HepG2 (cell line): ENCODE results near the gene FMNL2. TPM values are rescaled to one million over a fixed set of nuclear protein-coding genes. Genes with fewer than 3 reads are reported as not detected.
A peak's percentile ranks its signal among the peaks of the same experiment; 100 is the strongest.

Experiments
- ATM ChIP-seq: fragments of 450-650 bp; IDR thresholded peaks from 2 replicates; pipeline ENCODE4 v1.7.1; 2017; ENCODE audit warnings: mild to moderate bottlenecking, borderline replicate concordance
- FOXK1 ChIP-seq: sonication (generic); formaldehyde crosslinking; IDR thresholded peaks from 2 replicates; pipeline ENCODE4 v1.4.0; 2020; ENCODE audit warnings: low read depth, missing genetic modification reagents, borderline replicate concordance
- GATA4 ChIP-seq: sonication (generic); IDR thresholded peaks from 2 replicates; pipeline ENCODE4 v1.6.1; 2016; ENCODE audit warnings: antibody characterized with exemption, low read depth, borderline replicate concordance
- HDAC2 ChIP-seq: sonication (generic); formaldehyde crosslinking; IDR thresholded peaks from 2 replicates; pipeline ENCODE4 v1.4.0; 2020; ENCODE audit warnings: missing genetic modification reagents
- HNF4A ChIP-seq: sonication (generic); formaldehyde crosslinking; IDR thresholded peaks from 2 replicates; pipeline ENCODE4 v1.4.0; 2020; ENCODE audit warnings: missing genetic modification reagents
- HNF4G ChIP-seq, 2 experiments: sonication (generic) in 1 of 2; formaldehyde crosslinking in 1 of 2; IDR thresholded peaks; 2 replicates each; pipeline versions ENCODE4 v1.4.0 to v1.6.1; 2011 to 2020; ENCODE audit warnings: borderline replicate concordance in 2 of 2, low read depth in 2 of 2, mild to moderate bottlenecking in 2 of 2, low read length in 1 of 2, missing genetic modification reagents in 1 of 2, moderate library complexity in 1 of 2
- HOXD1 ChIP-seq: sonication (generic); formaldehyde crosslinking; IDR thresholded peaks from 2 replicates; pipeline ENCODE4 v1.5.0; 2020; ENCODE audit warnings: missing genetic modification reagents
- JUNB ChIP-seq: sonication (generic); formaldehyde crosslinking; IDR thresholded peaks from 2 replicates; pipeline ENCODE4 v1.8.0; 2022; ENCODE audit warnings: missing genetic modification reagents, mild to moderate bottlenecking, borderline replicate concordance
- KLF6 ChIP-seq: IDR thresholded peaks from 2 replicates; pipeline ENCODE4 v1.8.0; 2016; ENCODE audit warnings: missing biosample characterization, missing genetic modification reagents
- MAFF ChIP-seq: IDR thresholded peaks from 2 replicates; pipeline ENCODE4 v1.6.1; 2011; ENCODE audit warnings: low read depth, low read length, improper control_type of control experiment
- MIER3 ChIP-seq: IDR thresholded peaks from 2 replicates; pipeline ENCODE4 v1.6.1; 2016; ENCODE audit warnings: missing compliant biosample characterization, borderline replicate concordance
- NCOR1 ChIP-seq: fragments of 200-600 bp; sonication (generic); IDR thresholded peaks from 2 replicates; pipeline ENCODE4 v1.7.0; 2017; ENCODE audit warnings: antibody characterized with exemption, low read length, borderline replicate concordance
- NR2F1 ChIP-seq, 2 experiments: fragments of 450-650 bp in 1 of 2; formaldehyde crosslinking in 1 of 2; IDR thresholded peaks; 2 replicates each; pipeline versions ENCODE4 v1.5.0 to v1.6.1; 2016 to 2020; ENCODE audit warnings: mild to moderate bottlenecking in 1 of 2, missing compliant biosample characterization in 1 of 2, missing genetic modification reagents in 1 of 2, moderate library complexity in 1 of 2
- NR2F2 ChIP-seq: IDR thresholded peaks from 2 replicates; pipeline ENCODE4 v1.6.1; 2012; ENCODE audit warnings: low read depth, inconsistent platforms, borderline replicate concordance
- PAF1 ChIP-seq: IDR thresholded peaks from 2 replicates; pipeline ENCODE4 v1.6.1; 2016; ENCODE audit warnings: missing genetic modification reagents, missing compliant biosample characterization
- PHF5A ChIP-seq: IDR thresholded peaks from one replicate; pipeline ENCODE4 v1.6.1; 2018; ENCODE audit warnings: low read depth, missing genetic modification reagents; ENCODE audit not compliant: unreplicated experiment
- PITX1 ChIP-seq: sonication (generic); formaldehyde crosslinking; IDR thresholded peaks from 2 replicates; pipeline ENCODE4 v1.5.1; 2020; ENCODE audit warnings: mild to moderate bottlenecking, missing genetic modification reagents
- RARA ChIP-seq: IDR thresholded peaks from 2 replicates; pipeline ENCODE4 v1.6.1; 2016; ENCODE audit warnings: missing genetic modification reagents, missing compliant biosample characterization
- SOX6 ChIP-seq, 2 experiments: fragments of 450-650 bp in 1 of 2; sonication (generic) in 1 of 2; formaldehyde crosslinking in 1 of 2; IDR thresholded peaks; 2 replicates each; pipeline versions ENCODE4 v1.4.0 to v1.6.1; 2017 to 2020; ENCODE audit warnings: antibody characterized with exemption in 1 of 2, mild to moderate bottlenecking in 1 of 2, missing genetic modification reagents in 1 of 2
- SP5 ChIP-seq: IDR thresholded peaks from 2 replicates; pipeline ENCODE4 v1.6.1; 2016; ENCODE audit warnings: low read depth, borderline replicate concordance
- TAF15 ChIP-seq: fragments of 200-400 bp; formaldehyde crosslinking; IDR thresholded peaks from one replicate; pipeline ENCODE4 v1.6.1; 2018; ENCODE audit warnings: mild to moderate bottlenecking, low read depth, low read length; ENCODE audit not compliant: poor library complexity, severe bottlenecking
- TARDBP ChIP-seq: sonication (generic); formaldehyde crosslinking; IDR thresholded peaks from 2 replicates; pipeline ENCODE4 v1.8.0; 2022; ENCODE audit warnings: mild to moderate bottlenecking, missing genetic modification reagents
- TBX2 ChIP-seq: sonication (generic); formaldehyde crosslinking; IDR thresholded peaks from 2 replicates; pipeline ENCODE4 v1.5.0; 2020; ENCODE audit warnings: missing genetic modification reagents, mild to moderate bottlenecking, borderline replicate concordance
- TCF12 ChIP-seq, 2 experiments: fragments of 450-650 bp in 1 of 2; sonication (generic) in 1 of 2; formaldehyde crosslinking in 1 of 2; IDR thresholded peaks; 2 replicates each; pipeline versions ENCODE4 v1.6.1 to v1.8.0; 2017 to 2022; ENCODE audit warnings: antibody characterized with exemption in 1 of 2, mild to moderate bottlenecking in 1 of 2, missing genetic modification reagents in 1 of 2, moderate library complexity in 1 of 2
- TIGD3 ChIP-seq: sonication (generic); formaldehyde crosslinking; IDR thresholded peaks from 2 replicates; pipeline ENCODE4 v1.5.1; 2020; ENCODE audit warnings: mild to moderate bottlenecking, missing genetic modification reagents, borderline replicate concordance
- ZNF260 ChIP-seq: sonication (generic); formaldehyde crosslinking; IDR thresholded peaks from 2 replicates; pipeline ENCODE4 v1.4.0; 2020; ENCODE audit warnings: missing genetic modification reagents, low read depth, mild to moderate bottlenecking, borderline replicate concordance
- ZNF547 ChIP-seq: sonication (generic); formaldehyde crosslinking; IDR thresholded peaks from 2 replicates; pipeline ENCODE4 v1.5.1; 2020; ENCODE audit warnings: mild to moderate bottlenecking, missing genetic modification reagents
- polyA plus RNA-seq, 8 experiments: library from polyadenylated mRNA; depleted of rRNA in 3 of 8; stranded (reverse) in 7 of 8; unstranded in 1 of 8; fragments of >200 nt; fragmentation: Illumina TruSeq in 4 of 8; extraction: Trizol in 4 of 8; gene quantifications; 2 replicates each; pipeline versions ENCODE4 v1.2.1 to v1.2.3, GENCODE V29; 2011 to 2016; ENCODE audit warnings: low read depth in 4 of 8, missing spikeins in 1 of 8, mixed read lengths in 1 of 8; ENCODE audit not compliant: insufficient read depth in 1 of 8
- total RNA-seq, 5 experiments: library from RNA; depleted of rRNA; stranded (reverse); fragments of >200 nt; fragmentation: Illumina TruSeq; extraction: Trizol; gene quantifications; 2 replicates each; pipeline ENCODE4 v1.2.3, GENCODE V29; 2016; ENCODE audit warnings: low read depth in 1 of 5

FMNL2 gene
- total and polyA plus RNA-seq, 2 of the 13 experiments (the other 11 are each of a cell fraction or from before 2014, with no cell fraction given), result 66.5 to 67.7 TPM

GRCh38 chr2:152344579-152345195 is 9.7 kb downstream of the FMNL2 start (continued):
- TF ChIP-seq RARA (CRISPR knock-in tag), result peak; percentile 83
- TF ChIP-seq TCF12 (IDR thresholded peaks at IDR 0.05), result no peak
- TF ChIP-seq TCF12 (CRISPR knock-in tag; IDR thresholded peaks at IDR 0.05), result peak; percentile 86
- peak; percentile 88 for TF ChIP-seq NR2F2
- peak; percentile 78 for TF ChIP-seq MIER3 (CRISPR knock-in tag)
- no peak for TF ChIP-seq TAF15
- TF ChIP-seq TIGD3 (CRISPR knock-in tag), result 0 out of 2 replicates have a peak, but pooled peaks have one; percentile 39
- TF ChIP-seq PITX1 (CRISPR knock-in tag), result peak; percentile 53; the same call in 1 of the 2 replicates
- TF ChIP-seq NCOR1, result peak; percentile 84; the same call in 1 of the 2 replicates
- TF ChIP-seq TBX2, result peak; percentile 69; the same call in 1 of the 2 replicates
- no peak for TF ChIP-seq ZNF260
- peak; percentile 23; the same call in 1 of the 2 replicates for TF ChIP-seq GATA4
- peak; percentile 54; the same call in 1 of the 2 replicates for TF ChIP-seq TARDBP (CRISPR knock-in tag)
- peak in 1 of 2 experiments; percentile 75; a peak in 2 of 4 replicates for TF ChIP-seq NR2F1 (CRISPR knock-in tag; IDR thresholded peaks at IDR 0.05)
- TF ChIP-seq SP5 (CRISPR knock-in tag), result 0 out of 2 replicates have a peak, but pooled peaks have one; percentile 17
- no peak for TF ChIP-seq SOX6 (IDR thresholded peaks at IDR 0.05)
- TF ChIP-seq SOX6 (CRISPR knock-in tag; IDR thresholded peaks at IDR 0.05), result peak; percentile 98
- TF ChIP-seq ZNF547, result no peak
- TF ChIP-seq FOXK1 (CRISPR knock-in tag), result peak; percentile 71; the same call in 1 of the 2 replicates
- 0 out of 2 replicates have a peak, but pooled peaks have one; percentile 81 for TF ChIP-seq KLF6
- TF ChIP-seq PHF5A (CRISPR knock-in tag), result peak; percentile 51
- peak; percentile 89 for TF ChIP-seq HDAC2 (CRISPR knock-in tag)
- TF ChIP-seq PAF1, result no peak
- peak; percentile 68; the same call in 1 of the 2 replicates for TF ChIP-seq JUNB (CRISPR knock-in tag)
- peak; percentile 50 for TF ChIP-seq MAFF
- TF ChIP-seq HNF4A, result peak; percentile 54
- TF ChIP-seq ATM, result no peak
- 0 out of 2 replicates have a peak, but pooled peaks have one; percentile 45 for TF ChIP-seq HNF4G (IDR thresholded peaks at IDR 0.05; ENCODE audit: borderline replicate concordance, low read depth, low read length)
- TF ChIP-seq HNF4G (CRISPR knock-in tag; IDR thresholded peaks at IDR 0.05; ENCODE audit: borderline replicate concordance, low read depth), result no peak
- TF ChIP-seq HOXD1 (CRISPR knock-in tag), result peak; percentile 83; the same call in 1 of the 2 replicates
